Stimulated activated CD4-positive, alpha-beta T cell treated with anti-CD3 and anti-CD28 coated beads, Interleukin-1b, Interleukin-23, amount 100 ng/mL, for 4 hours (primary cell): ENCODE data around the gene IL1RAPL2.

Source experiments
- DNase-seq, 2 donors: peaks; one replicate each; pipeline ENCODE4 v3.0.0-alpha.2; 2020; ENCODE audit warnings: low read depth in 2 of 2

The IL1RAPL2 gene

DNA sequence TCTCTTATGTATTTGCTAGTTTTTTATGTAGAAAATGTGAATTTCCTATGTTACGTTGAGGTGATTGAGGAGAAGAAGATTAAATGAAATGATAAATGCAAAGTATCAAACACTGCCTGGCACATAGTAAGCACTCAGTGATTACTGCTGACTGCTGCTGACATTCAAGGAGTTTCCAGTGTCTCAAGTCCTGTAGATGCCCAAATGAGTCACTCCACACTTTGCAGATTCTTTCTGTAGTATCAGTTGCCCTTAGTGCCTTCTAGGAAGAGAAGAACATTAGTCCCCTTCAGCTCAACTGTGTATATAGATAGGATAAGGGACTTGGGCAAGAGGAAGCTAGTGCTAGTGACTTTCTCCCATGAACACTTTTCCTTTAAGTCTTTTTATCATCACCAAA, 895.0 kb downstream of the IL1RAPL2 start:
- DNase-seq: no peak

DNA sequence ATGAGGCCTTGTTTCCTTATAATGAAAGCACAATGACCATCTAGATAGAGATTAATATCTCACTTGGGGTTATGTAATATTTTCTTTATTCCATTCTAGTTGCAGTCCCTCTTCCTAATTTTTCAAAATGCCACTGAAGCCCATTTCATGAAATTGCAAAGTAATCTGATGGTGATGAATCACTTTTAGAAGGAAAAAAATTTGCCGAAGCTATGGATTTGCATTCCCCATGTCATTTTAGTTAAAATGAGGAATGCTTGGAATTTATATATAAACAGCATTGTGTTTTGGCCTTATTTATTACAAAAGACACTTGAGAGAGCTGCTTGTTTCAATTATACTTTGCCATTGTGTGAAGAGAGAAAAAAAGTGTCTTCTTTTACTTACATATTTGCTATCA, 896.2 kb downstream of the IL1RAPL2 start:
- DNase-seq: no peak

DNA sequence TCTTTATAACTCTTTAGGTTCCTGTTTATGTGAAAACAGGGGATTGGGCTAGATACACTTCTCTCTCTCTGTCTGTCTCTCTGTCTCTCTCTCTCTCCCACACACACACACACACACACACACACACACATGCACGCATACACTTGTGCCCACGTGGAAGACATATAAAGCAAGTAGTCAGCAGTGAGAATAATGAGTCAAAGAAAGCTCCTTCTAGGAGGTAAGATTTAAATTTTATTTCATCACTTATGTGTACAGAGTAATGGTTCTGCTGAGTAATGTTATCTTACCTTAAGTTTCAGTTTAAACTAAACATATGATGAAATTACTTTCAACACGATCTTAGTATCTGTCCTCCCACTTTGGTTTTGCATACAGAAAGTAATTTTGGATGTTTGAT, 897.5 kb downstream of the IL1RAPL2 start:
- no peak for DNase-seq

DNA sequence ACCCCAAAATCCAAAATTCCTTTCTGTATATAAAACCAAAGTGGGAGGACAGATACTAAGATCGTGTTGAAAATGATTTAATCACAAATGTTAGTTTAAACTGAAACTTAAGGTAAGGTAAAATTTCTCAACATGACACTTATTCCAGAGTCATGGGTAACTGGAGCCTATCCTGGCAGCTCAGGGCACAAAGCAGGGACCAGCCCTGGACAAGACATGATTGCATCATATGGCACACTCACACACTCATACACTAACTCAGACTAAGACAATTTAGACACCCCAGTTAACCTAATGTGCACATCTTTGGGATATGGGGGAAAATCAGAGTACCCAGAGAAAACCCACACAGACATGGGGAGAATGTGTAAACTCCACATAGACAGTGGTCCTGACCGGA, 898.6 kb downstream of the IL1RAPL2 start:
- DNase-seq: no peak

DNA sequence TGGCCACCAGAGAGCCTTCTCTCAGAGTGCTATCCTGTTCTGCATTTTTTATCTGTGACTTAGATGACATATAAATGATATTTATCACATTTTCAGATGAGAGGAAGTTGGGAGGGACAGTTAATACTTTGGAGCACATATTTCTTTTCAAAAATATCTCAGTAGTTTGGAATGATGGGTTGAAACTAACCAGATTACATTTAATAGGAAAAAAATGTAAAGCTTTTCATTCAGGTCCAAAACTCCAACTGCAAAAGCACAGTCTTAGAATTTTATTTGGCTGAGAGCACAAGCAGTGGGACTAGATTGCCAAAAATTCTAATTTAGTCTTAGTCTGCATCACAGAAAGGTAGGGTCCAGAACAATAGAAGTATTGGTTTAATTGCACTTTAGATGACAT, 902.7 kb downstream of the IL1RAPL2 start:
- no peak for DNase-seq

DNA sequence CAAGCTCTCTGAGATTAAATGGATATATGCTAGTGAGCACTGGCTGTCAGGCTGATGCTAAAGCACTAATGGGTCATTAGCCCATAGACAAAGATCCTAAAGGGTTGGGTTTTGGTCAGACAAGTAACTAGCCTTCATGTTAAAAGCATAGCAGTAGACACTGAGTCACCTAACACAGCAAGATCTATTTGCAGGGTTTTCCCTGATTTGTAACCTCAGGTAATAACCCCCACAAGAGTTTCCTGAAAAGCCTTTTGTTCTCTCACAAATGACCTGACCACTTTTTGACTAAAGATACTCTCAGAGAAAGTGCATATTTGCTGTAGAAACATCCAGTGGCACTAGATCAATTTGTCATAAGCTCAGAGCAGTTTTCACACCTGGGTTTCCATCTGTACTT, 905.6 kb downstream of the IL1RAPL2 start:
- no peak for DNase-seq

DNA sequence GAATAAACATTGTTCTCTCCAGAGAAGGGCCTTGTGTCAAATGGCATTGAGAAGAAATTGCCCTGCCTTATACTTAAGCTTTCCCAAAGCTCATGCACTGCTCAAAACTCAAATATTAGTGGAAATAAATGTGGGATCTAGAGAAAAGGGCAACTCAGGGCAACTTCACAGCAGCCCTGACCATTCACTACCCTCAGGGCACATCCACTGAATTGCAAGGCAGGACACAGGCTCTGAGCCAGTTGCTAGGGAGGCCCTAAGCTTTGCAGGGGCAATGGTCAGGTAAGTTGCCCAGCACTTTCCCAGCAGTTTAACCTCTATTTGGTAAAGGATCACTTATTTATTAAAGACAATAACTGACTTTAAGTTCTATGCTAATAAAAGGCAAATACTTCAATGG, 909.8 kb downstream of the IL1RAPL2 start:
- DNase-seq: no peak

DNA sequence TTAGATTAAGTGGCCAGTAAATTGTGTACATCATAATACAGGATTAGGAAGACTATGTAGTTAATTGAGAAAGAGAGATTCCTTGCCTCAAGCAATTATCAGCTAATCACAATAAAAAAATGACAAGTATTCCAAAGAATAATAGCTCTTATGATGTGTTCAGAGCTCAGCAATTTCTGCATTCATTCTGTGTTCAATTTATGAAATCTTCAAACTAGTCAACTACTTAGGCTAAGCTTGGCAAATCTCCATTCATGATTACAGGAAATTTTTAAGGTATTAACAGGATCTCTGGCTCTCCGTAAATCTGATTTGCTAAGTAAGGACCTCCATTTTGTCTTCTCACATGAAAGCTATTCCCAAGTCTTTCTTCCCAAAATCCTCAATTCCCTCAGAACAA, 911.4 kb downstream of the IL1RAPL2 start:
- no peak for DNase-seq

DNA sequence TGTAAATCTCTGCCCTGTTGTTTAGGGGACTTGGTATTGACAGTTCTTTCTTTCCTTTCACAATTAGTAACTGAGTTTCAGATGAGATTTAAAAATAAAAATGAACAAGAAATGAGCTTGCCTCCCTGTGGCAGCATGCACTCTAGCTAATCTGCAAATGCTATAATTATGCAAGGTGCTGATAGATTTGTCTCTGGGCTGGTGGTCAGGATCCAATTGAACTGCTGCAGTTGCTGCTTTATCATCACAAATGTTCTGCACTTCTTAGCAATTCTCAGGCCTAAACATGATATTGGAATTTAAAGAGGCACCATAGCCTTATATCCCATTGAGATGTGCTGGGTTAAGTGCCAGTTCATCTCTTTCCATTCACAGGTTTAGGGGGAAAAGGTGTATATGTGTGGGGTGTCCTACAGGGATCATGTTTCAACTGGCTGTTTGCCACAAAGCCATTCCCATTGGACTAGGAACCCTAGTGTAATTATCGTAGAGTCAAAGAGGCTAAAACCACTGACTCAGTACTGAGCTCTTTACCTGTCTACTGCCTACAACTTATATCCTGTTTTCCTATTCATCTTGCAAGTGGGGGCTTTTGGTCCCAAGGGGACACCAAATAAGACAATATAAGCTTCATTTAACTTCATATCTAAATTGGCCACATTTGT, 914.8 kb downstream of the IL1RAPL2 start:
- no peak for DNase-seq

DNA sequence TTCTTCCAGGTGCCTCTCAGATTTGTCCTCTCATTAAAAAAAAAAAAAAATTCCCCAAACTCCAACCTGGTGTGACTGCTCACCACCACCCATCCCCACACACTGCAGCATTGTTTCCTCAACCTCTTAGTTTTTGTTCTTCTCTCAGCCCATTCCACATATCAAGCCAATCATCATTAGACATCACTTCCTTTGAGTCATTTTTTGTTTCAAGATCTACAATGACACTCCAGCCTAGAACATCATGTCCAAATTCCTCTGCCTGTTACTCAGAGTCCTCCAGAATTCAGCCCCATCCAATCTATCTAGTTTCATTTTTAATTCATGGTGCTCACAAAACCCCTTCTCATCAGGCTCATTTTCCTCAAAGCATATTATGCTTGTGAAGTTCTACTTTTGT, 917.0 kb downstream of the IL1RAPL2 start:
- no peak for DNase-seq

DNA sequence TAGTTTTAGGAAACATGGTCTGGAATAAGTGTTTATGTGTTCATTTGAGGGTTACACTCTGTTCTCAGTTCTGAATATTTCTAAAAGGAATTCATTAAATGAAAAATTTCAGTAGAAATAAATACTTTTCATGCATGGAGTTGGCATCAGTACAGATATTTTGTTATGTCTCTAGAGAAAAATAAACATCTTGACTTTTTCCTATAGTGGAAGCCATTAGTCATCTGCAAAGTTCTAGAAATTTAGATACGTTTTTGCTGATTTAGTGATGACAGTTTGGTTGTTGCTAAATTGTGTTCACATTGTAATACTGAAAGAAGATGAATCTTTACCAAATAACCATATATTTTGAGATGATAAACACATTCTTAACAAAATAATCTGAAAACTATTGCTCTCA, 922.7 kb downstream of the IL1RAPL2 start:
- DNase-seq: no peak

DNA sequence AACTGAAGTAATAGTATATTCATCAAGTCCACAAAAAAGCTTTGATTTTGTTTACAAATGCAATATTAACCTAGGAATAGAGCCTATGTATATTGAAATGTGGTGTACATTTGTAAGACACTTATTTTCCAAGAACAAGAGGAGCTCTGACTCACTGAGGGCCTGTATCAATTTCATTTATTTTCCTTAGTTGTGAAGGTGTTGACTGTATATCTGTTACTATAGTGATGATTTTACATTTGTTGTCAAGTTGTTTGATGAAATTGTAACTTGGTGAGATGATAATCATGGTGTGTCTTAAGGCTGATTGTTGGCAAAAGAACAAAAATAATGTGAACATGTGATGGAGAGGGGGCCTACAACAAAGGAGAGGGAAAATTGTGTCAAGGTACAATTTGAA, 929.4 kb downstream of the IL1RAPL2 start:
- DNase-seq: no peak

DNA sequence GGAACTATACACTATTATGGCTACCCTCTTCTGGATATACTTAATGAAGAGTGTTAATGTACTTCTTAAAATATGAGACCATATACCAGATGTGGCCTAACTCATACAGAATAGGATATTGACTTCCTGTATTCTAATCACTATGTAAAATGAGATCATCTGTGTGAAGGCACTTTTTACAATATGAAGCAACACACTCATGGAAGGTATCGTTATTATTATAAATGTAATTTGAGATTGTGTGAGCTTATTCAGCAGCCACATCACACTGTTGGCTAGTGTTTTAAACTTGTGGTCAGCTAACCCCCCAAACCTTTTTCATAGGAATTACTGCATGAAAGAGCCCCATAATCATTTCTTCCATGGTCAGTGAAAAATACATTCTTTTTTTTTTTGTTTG, 936.3 kb downstream of the IL1RAPL2 start:
- no peak for DNase-seq

DNA sequence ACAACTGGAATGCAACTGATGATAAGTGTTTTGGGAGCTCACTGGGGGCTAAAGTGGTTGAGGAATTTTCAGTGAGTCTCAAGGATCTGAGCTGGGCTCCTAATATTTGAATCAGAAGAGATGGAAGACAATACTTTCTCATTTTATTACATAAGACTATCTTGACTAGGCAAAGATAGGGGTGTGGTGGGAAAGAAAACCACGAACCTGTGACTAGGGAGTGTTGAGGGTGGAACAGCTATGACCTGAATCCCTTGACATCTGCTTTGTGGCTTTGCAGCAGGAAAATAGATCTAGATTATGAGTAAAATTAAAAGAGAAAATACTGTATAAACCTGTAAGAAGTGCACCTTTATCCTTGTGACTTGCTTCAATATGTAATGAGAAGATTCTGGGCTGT, 949.6 kb downstream of the IL1RAPL2 start:
- no peak for DNase-seq

DNA sequence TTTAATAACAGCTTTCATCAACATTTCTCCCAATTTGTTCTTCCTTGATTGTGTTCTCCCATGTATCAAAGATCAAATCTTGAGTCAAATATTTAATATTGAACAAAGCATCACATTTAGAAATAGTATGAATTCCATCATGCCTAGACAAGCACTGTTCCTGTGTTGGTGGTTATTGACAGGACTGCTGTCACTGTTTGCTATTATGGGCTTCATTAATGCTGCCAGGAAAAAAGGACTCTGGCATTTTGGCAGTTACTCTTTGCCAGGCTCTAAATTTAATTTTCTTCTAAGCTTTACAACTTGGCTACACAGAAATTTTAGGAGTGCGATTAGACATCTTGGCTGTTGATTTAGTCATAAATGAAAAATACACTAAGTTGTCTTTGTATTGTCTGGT, 960.4 kb downstream of the IL1RAPL2 start:
- DNase-seq: no peak

DNA sequence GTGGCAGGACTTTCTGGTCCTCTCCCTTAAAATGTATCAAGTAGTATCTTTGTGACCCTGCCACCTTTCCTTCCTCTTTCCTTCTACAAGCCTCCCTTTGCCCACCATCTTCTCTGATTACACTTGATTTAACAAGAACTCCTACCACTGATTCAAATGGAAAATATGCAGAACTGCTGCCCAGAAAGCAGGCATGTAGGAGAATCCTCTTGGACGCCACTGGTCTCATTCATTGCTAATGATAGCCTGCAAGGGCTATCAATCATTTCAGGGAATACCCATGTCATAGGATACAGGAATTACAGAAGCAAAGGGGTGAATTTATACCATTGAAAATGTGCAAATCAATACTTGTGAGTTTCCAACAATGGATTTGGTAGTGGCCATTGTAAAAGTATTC, 961.8 kb downstream of the IL1RAPL2 start:
- DNase-seq: no peak

DNA sequence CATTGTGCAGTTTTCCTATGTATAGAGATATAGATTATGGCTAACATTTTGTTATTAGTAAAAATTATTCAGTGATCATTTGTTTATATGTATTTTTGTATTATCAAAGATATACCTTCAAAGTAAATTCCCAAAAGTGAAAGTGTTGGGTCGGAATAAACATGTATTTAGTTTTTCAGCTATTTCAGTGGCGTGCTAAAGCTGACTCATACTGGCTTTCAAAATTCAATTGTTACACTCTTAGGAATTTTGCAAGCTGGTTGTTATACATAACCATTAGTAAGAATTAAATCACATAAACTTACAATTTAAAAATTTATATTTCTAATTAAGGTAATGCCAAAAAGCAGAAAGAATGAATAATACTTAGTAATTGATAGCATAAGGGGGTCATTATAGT, 968.0 kb downstream of the IL1RAPL2 start:
- DNase-seq: no peak

DNA sequence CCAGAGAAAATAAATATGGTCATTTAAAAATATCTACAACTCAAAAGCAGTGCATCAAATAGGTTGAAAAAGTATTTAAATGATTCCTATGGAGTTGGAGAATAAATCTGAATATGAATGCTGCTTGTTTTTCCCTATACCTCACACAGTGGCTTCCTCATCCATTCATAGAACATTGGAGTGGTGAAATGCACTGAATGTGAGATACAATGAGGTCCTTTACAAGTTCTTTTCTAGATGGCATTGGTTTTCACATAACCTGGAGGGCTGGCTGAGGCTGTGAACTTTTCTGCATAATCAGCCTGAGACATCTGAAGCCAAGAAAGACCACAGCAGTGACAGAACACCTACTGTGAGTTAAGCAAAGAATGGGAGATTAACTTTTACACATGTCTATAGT, 977.3 kb downstream of the IL1RAPL2 start:
- no peak for DNase-seq

DNA sequence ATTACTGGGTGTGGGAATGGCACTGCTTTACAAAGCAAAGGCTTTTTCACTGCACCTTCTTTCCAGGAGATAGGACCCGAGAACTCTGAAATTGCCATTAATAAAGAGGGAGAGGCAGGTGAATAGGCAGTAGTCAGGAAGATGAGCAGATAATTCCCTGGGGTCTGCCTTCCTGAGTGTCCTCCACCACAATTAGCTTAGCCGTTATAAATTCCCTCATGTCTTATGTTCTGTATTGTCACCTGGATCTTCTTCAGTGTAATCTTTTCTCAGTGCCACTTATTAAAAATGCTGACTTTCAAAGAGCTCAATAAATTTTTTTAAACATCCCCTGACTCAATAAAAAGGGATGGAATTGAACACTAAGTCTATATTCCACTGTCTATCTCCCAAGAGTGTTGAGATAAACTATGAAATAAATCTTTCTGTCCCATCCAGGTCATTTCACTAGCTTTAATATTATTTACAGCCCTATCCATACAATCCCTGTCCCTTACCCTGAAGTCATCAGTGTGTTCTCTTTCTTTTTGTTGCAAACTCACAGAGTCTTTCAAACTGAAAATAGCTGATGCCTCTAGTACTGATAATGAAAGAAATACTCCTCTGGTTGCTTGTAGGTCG, 984.2 kb downstream of the IL1RAPL2 start:
- DNase-seq: no peak

DNA sequence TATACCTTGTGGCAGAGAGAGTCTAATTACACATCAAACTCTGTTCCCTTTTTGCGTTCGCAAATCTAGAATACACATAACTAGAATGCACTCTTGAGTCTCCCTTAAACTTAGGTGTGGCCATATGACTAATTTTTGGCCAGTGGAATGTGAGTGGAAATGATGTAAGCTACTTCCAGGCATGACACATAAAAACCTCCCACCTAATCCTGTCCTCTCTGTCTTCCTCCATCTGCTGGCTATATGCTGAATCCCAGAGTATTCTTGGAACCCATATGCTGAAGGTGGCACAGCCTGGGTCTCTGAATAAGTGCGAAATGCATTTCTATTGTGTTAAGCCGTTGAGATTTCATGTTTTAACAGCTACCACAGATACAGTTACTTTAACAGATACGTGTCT, 986.4 kb downstream of the IL1RAPL2 start:
- DNase-seq: no peak

DNA sequence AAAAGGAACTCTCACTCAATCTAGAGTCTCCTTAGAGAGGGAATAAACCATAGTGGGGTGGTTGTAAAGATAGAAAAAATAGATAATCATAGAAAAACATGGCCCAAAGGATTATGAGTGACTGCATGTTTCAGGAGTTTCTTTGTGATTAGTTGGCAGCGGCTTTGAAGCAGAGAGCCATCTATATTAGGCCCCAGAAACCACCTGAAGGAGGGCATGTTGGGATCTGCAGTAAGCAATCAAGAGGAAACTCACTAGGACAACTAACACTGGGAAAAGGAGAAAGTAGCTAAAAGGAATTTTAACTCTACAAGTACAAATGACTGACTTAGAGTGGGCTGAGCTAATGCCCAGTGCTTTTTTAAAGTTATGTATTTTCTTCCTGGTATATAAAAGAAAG, 987.1 kb downstream of the IL1RAPL2 start:
- no peak for DNase-seq

DNA sequence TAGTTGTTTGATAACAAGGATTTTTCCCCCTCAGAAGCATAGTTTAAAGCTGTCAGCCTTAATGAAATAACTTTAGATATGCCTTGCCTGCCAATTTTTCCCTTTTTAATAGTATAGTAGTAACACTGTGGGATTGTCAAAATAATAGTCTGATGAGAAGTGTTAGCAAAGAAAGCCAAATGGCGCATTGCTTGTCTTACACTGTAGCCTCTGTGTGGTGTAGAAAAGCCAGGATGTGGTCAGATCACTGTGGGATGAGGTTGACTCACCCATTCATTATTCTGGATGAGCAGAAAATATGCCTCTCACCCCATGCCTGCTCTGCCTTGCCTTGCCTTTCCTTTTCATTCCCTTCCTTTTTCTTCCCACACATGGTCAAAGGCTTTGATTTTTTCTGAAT, 998.5 kb downstream of the IL1RAPL2 start:
- DNase-seq: no peak

DNA sequence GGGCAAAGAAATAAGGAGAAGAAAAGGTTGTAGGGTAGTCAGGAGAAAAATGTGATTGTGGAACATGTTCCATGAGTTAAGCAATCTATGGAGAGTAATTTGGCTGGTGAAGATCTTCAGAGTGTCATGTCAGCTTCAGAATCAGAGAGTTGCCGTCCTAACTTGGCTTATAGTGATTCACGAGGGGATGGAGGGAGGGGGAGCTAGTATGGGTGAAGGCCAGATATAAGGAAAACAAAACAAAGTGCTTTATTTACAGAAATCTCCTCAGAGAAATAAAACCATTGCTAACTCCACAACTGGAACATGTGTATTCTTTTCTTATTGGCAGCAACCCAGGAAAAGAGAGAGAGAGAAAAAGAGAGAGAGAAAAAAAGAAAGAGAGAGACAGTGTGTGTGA, 999.9 kb downstream of the IL1RAPL2 start:
- no peak for DNase-seq

DNA sequence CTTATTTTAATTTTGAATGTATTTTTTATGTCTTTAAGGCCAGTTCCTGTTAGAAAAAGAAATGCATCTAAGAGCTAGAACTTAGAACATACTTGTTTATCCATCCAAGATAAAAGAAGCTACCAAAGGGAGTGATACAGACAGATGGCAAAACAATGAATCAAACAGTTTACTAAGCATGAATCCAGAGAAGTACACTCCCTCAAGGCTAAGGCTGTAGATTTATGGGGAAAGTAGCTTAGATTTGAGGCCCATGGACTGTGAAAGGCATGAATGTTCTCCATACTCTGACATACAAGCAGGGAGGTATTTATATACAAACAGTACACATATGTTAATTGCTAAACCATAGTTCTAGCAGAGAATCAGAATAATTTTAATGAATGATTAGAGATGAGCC, 1001.1 kb downstream of the IL1RAPL2 start:
- no peak for DNase-seq
